ENCODE results near the gene COL6A2. TPM values are rescaled to one million over a fixed set of nuclear protein-coding genes. Genes with fewer than 3 reads are reported as not detected.
A peak's percentile ranks its signal among the peaks of the same experiment; 100 is the strongest.
"Not testable (repeated sequence)": the region's sequence is repeated elsewhere in the genome, so short reads cannot be mapped to it uniquely, and the experiment has no call there.

Gene COL6A2
- total RNA-seq, 1 donor from 2014 or later: 114 TPM

DNA sequence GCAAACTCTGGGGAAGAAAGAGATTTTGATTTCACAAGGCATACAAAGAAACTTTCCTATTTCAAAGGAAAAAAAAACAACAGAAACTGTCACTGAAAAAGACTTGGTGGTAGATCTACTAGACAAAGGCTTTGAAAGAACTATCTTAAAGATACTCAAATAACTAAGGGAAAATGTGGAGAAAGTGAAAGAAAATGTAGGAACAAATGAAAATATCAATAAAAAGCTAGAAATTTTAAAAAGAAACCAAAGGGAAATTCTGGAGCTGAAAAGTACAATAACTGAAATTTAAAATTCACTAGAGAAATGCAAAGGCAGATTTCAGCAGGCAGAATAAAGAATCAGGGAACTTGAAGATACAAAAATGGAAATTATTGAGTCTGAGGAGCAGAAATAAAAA is 6.2 kb downstream of the COL6A2 start:
- peaks cover 19% of the 10 kb centered on the region for H3K9me3 Mint-ChIP-seq
- TF ChIP-seq, protein P1, sequence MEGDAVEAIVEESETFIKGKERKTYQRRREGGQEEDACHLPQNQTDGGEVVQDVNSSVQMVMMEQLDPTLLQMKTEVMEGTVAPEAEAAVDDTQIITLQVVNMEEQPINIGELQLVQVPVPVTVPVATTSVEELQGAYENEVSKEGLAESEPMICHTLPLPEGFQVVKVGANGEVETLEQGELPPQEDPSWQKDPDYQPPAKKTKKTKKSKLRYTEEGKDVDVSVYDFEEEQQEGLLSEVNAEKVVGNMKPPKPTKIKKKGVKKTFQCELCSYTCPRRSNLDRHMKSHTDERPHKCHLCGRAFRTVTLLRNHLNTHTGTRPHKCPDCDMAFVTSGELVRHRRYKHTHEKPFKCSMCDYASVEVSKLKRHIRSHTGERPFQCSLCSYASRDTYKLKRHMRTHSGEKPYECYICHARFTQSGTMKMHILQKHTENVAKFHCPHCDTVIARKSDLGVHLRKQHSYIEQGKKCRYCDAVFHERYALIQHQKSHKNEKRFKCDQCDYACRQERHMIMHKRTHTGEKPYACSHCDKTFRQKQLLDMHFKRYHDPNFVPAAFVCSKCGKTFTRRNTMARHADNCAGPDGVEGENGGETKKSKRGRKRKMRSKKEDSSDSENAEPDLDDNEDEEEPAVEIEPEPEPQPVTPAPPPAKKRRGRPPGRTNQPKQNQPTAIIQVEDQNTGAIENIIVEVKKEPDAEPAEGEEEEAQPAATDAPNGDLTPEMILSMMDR (conservative IDR thresholded peaks at IDR 0.05): no peak
- no peaks in the 10 kb centered on the region for H3K4me1 Mint-ChIP-seq (ENCODE audit: unreplicated experiment)
- no peak for DNase-seq (ENCODE audit: extremely low spot score, unreplicated experiment)
- peaks cover 38% of the 10 kb centered on the region for H3K27me3 Mint-ChIP-seq
- H3K4me3 Mint-ChIP-seq: no peak overlapping the region
- no peak overlapping the region for H3K27ac Mint-ChIP-seq
- H3K36me3 Mint-ChIP-seq: peaks cover 17% of the 10 kb centered on the region

- H3K4me3 Mint-ChIP-seq; H3K36me3 Mint-ChIP-seq; H3K27ac Mint-ChIP-seq; H3K4me1 Mint-ChIP-seq (ENCODE audit: unreplicated experiment); DNase-seq (ENCODE audit: extremely low spot score, unreplicated experiment): not testable (repeated sequence)
- peaks cover 17% of the 10 kb centered on the region for H3K9me3 Mint-ChIP-seq
- H3K27me3 Mint-ChIP-seq: peaks cover 12% of the 10 kb centered on the region
Observed at GRCh38 chr21:46107376-46107775, 9.5 kb downstream of the COL6A2 start.

- TF ChIP-seq, protein P1 (conservative IDR thresholded peaks at IDR 0.05): no peak
- Mint-ChIP-seq H3K9me3 (peaks cover 12% of the 10 kb centered on the region), H3K27me3 (no peaks in the 10 kb centered on the region), H3K36me3 (peaks cover 6% of the 10 kb centered on the region), H3K27ac (no peak overlapping the region), H3K4me1 (ENCODE audit: unreplicated experiment) (no peaks in the 10 kb centered on the region), H3K4me3 (no peak overlapping the region)
- no peak for DNase-seq (ENCODE audit: extremely low spot score, unreplicated experiment)
Observed at GRCh38 chr21:46108827-46109312, 11.0 kb downstream of the COL6A2 start.

- no peaks in the 10 kb centered on the region for H3K4me1 Mint-ChIP-seq (ENCODE audit: unreplicated experiment)
- peaks cover 7% of the 10 kb centered on the region for H3K9me3 Mint-ChIP-seq
- no peak overlapping the region for H3K4me3 Mint-ChIP-seq
- no peak overlapping the region for H3K27ac Mint-ChIP-seq
- DNase-seq (ENCODE audit: extremely low spot score, unreplicated experiment): peak; percentile 63
- no peaks in the 10 kb centered on the region for H3K27me3 Mint-ChIP-seq
- TF ChIP-seq, protein P1 (conservative IDR thresholded peaks at IDR 0.05): no peak
- H3K36me3 Mint-ChIP-seq: peaks cover 6% of the 10 kb centered on the region
Observed at GRCh38 chr21:46109313-46110221, 11.7 kb downstream of the COL6A2 start.

DNA sequence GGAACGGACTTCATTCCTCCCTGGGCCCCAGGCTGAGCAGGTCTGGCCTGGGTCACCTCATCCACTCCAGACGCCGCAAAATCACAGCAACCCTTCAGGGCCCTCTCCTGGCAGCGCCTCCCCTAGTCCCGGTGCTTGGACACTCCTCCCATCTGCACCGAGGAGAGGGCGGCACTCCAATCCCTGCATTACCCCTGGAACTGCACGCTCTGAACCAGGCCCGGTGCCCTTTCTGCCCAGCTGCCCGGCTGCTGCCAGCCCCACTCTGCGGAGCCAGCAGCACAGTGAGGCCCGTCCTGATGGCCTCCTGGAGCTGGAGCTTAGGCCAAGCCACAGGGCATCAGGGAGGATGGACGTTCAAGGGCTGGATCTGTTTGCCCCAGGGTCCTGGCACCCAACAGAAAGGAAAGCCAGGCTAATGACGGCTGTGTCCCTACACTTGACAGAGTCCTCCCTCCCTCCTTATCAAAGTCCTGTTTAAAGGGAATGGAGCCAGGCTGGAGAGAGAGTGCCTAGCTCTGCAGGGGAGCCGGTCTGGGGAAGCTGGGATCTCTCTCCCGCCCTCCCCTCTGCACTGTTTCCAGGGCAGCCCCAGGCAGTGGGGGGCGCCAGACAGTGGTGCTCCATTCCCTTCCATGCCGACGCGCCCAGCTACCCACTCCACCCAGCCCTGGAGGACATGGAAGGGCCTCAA is 12.7 kb downstream of the COL6A2 start:
- peaks cover 7% of the 10 kb centered on the region for H3K9me3 Mint-ChIP-seq
- TF ChIP-seq, protein P1 (conservative IDR thresholded peaks at IDR 0.05): no peak
- peak; percentile 60 for DNase-seq (ENCODE audit: extremely low spot score, unreplicated experiment)
- no peaks in the 10 kb centered on the region for H3K27me3 Mint-ChIP-seq
- H3K27ac Mint-ChIP-seq: no peak overlapping the region
- H3K36me3 Mint-ChIP-seq: peaks cover 6% of the 10 kb centered on the region
- H3K4me1 Mint-ChIP-seq (ENCODE audit: unreplicated experiment): no peaks in the 10 kb centered on the region
- no peak overlapping the region for H3K4me3 Mint-ChIP-seq

DNA sequence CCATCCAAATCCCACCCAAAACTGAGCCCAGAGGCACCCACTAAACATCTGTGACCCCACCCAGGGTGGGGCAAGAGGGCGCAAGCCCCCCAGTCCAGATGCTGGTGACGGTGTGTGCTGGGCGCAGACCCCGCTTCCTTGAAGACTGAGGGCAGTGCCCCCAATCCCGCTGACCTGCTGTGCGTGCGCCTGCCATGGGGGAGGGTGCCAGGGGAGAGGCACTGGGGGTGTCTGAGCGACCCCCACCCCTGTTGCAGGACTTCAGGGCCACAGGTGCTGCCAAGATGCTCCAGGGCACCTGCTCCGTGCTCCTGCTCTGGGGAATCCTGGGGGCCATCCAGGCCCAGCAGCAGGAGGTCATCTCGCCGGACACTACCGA is 13.3 kb downstream of the COL6A2 start:
- Mint-ChIP-seq H3K27ac (no peak overlapping the region), H3K4me1 (ENCODE audit: unreplicated experiment) (no peaks in the 10 kb centered on the region), H3K27me3 (no peaks in the 10 kb centered on the region), H3K36me3 (peaks cover 6% of the 10 kb centered on the region), H3K4me3 (no peak overlapping the region), H3K9me3 (peaks cover 7% of the 10 kb centered on the region)
- peak; percentile 61 for DNase-seq (ENCODE audit: extremely low spot score, unreplicated experiment)
- TF ChIP-seq, protein P1 (conservative IDR thresholded peaks at IDR 0.05): no peak
